Activated CD4-positive, CD25-positive, alpha-beta regulatory T cell (primary cell): ENCODE results near the gene EXOC6.

ENCODE experiments used
- DNase-seq, 4 experiments: peaks; one replicate each; lab custom pipeline; 2025; lab: John Stamatoyannopoulos, UW

EXOC6 gene

GRCh38 chr10:93028883-93029282, 180.6 kb downstream of the EXOC6 start:
- DNase-seq: no peak

GRCh38 chr10:93030409-93030808, 182.1 kb downstream of the EXOC6 start:
- no peak for DNase-seq

- no peak for DNase-seq
These were observed 183.9 kb downstream of the EXOC6 start for GRCh38 chr10:93032105-93032808.

GRCh38 chr10:93032809-93033137, 184.5 kb downstream of the EXOC6 start:
- no peak for DNase-seq

GRCh38 chr10:93034426-93034825, 186.1 kb downstream of the EXOC6 start:
- DNase-seq: no peak

GRCh38 chr10:93039110-93039509, 190.8 kb downstream of the EXOC6 start:
- DNase-seq: no peak

GRCh38 chr10:93039721-93040120, 191.4 kb downstream of the EXOC6 start:
- no peak for DNase-seq

GRCh38 chr10:93054486-93054885, 206.2 kb downstream of the EXOC6 start:
- no peak for DNase-seq

GRCh38 chr10:93058139-93058538, 209.8 kb downstream of the EXOC6 start:
- DNase-seq: no peak

GRCh38 chr10:93059975-93060886, 211.9 kb downstream of the EXOC6 start, which contains the start of gene CYP26C1:
CYP26C1 (plus strand) TSS chr10:93060798; CDS start chr10:93061264, 466 bp downstream.
- DNase-seq: no peak

- DNase-seq: no peak
These were observed 212.7 kb downstream of the EXOC6 start for GRCh38 chr10:93060887-93061593.

- DNase-seq: no peak
These were observed 213.5 kb downstream of the EXOC6 start for GRCh38 chr10:93061594-93062513.

GRCh38 chr10:93062514-93063143, 214.3 kb downstream of the EXOC6 start:
- DNase-seq: no peak

- DNase-seq: no peak
These were observed 215.0 kb downstream of the EXOC6 start for GRCh38 chr10:93063144-93063976.

GRCh38 chr10:93063977-93064660, 215.8 kb downstream of the EXOC6 start:
- DNase-seq: no peak

GRCh38 chr10:93064874-93065660, 216.7 kb downstream of the EXOC6 start:
- no peak for DNase-seq

- DNase-seq: no peak
These were observed 217.6 kb downstream of the EXOC6 start for GRCh38 chr10:93065675-93066543.

- DNase-seq: no peak
These were observed 218.2 kb downstream of the EXOC6 start for GRCh38 chr10:93066544-93066913.
